Measurements from ENCODE around the gene GPANK1. TPM values are rescaled to one million over a fixed set of nuclear protein-coding genes. Genes with fewer than 3 reads are reported as not detected.

GPANK1 gene
- total RNA-seq, 6 experiments from 2014 or later, result 6.4 to 10.0 (median 8.0) TPM

DNA sequence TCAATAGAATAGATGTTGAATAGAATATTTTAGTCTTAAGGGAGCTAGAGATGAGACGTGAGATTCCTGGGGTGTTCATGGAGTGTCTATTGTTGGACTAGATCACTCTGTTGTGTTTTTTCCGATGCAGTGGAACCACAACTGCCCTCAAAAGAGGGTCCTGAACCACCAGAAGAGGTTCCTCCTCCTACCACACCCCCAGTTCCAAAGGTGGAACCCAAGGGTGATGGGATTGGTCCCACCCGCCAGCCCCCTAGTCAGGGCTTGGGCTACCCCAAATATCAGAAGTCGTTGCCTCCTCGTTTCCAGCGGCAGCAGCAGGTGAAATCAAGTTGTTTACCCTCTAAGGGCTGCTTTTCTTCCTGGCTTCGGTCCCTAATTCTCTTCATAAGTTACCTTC lies 35.8 kb downstream of the GPANK1 start:
- intact Hi-C loops (cut with DNase I), result no loop called here
- peaks cover 17 to 95% (median 56%) of the 10 kb centered on the region in 4 donors for H3K36me3 ChIP-seq
- H3K4me1 ChIP-seq, result peaks cover 0 to under 1% (median 0%) of the 10 kb centered on the region in 4 donors
- no peak for ATAC-seq
- H3K9me3 ChIP-seq, result no peaks in the 10 kb centered on the region
- no peak for DNase-seq
- H3K27ac ChIP-seq, result no peak overlapping the region
- no peak for TF ChIP-seq POLR2A (IDR thresholded peaks at IDR 0.05)
- TF ChIP-seq, protein P1, sequence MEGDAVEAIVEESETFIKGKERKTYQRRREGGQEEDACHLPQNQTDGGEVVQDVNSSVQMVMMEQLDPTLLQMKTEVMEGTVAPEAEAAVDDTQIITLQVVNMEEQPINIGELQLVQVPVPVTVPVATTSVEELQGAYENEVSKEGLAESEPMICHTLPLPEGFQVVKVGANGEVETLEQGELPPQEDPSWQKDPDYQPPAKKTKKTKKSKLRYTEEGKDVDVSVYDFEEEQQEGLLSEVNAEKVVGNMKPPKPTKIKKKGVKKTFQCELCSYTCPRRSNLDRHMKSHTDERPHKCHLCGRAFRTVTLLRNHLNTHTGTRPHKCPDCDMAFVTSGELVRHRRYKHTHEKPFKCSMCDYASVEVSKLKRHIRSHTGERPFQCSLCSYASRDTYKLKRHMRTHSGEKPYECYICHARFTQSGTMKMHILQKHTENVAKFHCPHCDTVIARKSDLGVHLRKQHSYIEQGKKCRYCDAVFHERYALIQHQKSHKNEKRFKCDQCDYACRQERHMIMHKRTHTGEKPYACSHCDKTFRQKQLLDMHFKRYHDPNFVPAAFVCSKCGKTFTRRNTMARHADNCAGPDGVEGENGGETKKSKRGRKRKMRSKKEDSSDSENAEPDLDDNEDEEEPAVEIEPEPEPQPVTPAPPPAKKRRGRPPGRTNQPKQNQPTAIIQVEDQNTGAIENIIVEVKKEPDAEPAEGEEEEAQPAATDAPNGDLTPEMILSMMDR (IDR thresholded peaks at IDR 0.05), result no peak
- 94% methylated on average over 7 of the region's 7 CpGs for WGBS (ENCODE audit: insufficient coverage, low coverage, low lambda C conversion rate, missing lambda C conversion rate)
- no peaks in the 10 kb centered on the region for H3K27me3 ChIP-seq
- H3K4me3 ChIP-seq, result no peak overlapping the region

- H3K27me3 ChIP-seq, result no peaks in the 10 kb centered on the region
- peaks cover 17 to 96% (median 54%) of the 10 kb centered on the region in 4 donors for H3K36me3 ChIP-seq
- intact Hi-C loops (cut with DNase I), result no loop called here
- H3K4me3 ChIP-seq, result no peak overlapping the region
- TF ChIP-seq, protein P1 (IDR thresholded peaks at IDR 0.05), result no peak
- TF ChIP-seq POLR2A (IDR thresholded peaks at IDR 0.05), result no peak
- no peaks in the 10 kb centered on the region for H3K4me1 ChIP-seq
- DNase-seq (no peak), ATAC-seq (no peak)
- WGBS (ENCODE audit: insufficient coverage, low coverage, low lambda C conversion rate, missing lambda C conversion rate), result 95% methylated on average over 12 of the region's 19 CpGs
- H3K27ac ChIP-seq, result no peak overlapping the region
- no peaks in the 10 kb centered on the region for H3K9me3 ChIP-seq
Observed at GRCh38 chr6:31627690-31628287, 37.0 kb downstream of the GPANK1 start.

DNA sequence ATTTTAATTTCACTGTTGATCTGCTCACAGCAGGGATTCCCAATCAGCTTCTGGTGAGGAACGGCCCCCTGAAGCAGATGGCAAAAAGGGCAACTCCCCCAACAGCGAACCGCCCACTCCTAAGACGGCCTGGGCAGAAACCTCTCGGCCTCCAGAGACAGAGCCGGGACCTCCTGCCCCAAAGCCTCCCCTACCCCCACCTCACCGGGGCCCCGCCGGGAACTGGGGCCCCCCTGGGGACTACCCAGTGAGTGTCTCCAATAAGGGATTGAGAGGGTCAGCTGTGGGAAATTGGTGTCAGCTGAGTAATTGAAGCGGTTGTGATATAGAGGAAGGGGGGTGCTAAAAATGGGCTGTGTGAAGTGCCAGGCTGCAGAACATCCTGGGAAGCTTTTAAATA lies 37.8 kb downstream of the GPANK1 start:
- intact Hi-C loops (cut with DNase I), result no loop called here
- 93% methylated on average over 5 of the region's 10 CpGs for WGBS (ENCODE audit: insufficient coverage, low coverage, low lambda C conversion rate, missing lambda C conversion rate)
- Histone ChIP-seq H3K4me3 (no peak overlapping the region), H3K9me3 (no peaks in the 10 kb centered on the region), H3K36me3 (peaks cover 17 to 88% (median 54%) of the 10 kb centered on the region in 4 donors), H3K27ac (no peak overlapping the region), H3K27me3 (no peaks in the 10 kb centered on the region), H3K4me1 (peaks cover 0 to 4% (median under 1%) of the 10 kb centered on the region in 4 donors)
- no peak for ATAC-seq
- no peak for DNase-seq
- TF ChIP-seq, protein P1 (IDR thresholded peaks at IDR 0.05), result no peak
- no peak for TF ChIP-seq POLR2A (IDR thresholded peaks at IDR 0.05)

DNA sequence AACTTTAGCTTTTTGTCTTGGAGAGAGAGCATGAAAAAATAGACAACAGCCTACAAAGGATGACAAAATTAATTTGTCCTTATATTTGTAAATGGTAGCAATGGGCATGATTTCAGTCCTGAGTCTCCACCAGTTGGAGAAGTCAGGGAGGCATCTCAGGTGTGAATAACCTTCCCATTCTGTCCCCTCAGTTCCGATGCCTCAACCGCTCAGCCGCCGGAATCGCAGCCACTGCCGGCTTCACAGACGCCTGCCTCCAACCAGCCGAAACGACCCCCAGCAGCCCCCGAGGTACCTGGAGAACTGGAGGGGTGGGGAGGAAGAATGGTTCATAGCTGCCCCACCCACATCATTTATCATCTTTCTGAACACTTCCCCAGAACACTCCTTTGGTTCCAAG lies 40.7 kb downstream of the GPANK1 start:
- no peaks in the 10 kb centered on the region for H3K9me3 ChIP-seq
- intact Hi-C loops (cut with DNase I), result no loop called here
- peaks cover 12 to 59% (median 37%) of the 10 kb centered on the region in 4 donors for H3K36me3 ChIP-seq
- no CpG with 5 or more reads among the region's 10 CpGs for WGBS (ENCODE audit: insufficient coverage, low coverage, low lambda C conversion rate, missing lambda C conversion rate)
- peaks cover 0 to 8% (median 4%) of the 10 kb centered on the region in 4 donors for H3K4me1 ChIP-seq
- H3K27me3 ChIP-seq, result no peaks in the 10 kb centered on the region
- ATAC-seq (no peak), DNase-seq (no peak)
- no peak overlapping the region for H3K4me3 ChIP-seq
- H3K27ac ChIP-seq, result no peak overlapping the region
- TF ChIP-seq, protein P1 (IDR thresholded peaks at IDR 0.05), result no peak
- no peak for TF ChIP-seq POLR2A (IDR thresholded peaks at IDR 0.05)
